Dedifferentiated amniotic fluid mesenchymal stem cell (primary cell): ENCODE measurements around the gene PRDM2.

Experiments
- DNase-seq: peaks from one replicate; pipeline ENCODE4 v3.0.0-alpha.2; 2016; ENCODE audit errors: extremely low spot score

PRDM2 gene

DNA sequence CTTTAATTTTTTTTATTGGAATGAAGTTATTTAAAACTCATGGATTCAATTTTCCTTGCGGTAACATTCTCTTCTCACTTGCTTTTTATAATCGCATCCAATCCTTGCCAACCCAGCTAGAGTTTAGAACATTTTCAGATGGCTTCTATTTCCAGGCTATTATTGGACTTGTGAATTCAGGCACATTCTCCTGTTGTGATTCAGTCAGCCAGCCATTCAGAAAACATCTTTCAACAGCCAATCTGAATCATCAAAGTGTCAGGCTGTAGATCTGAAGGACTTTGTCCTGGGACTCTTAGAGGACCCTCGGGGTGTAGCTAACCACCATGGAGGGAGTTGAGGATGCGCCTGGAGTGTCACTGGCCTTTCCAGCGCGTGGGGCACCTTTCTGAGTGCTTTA, 92.4 kb downstream of the PRDM2 start:
- no peak for DNase-seq

DNA sequence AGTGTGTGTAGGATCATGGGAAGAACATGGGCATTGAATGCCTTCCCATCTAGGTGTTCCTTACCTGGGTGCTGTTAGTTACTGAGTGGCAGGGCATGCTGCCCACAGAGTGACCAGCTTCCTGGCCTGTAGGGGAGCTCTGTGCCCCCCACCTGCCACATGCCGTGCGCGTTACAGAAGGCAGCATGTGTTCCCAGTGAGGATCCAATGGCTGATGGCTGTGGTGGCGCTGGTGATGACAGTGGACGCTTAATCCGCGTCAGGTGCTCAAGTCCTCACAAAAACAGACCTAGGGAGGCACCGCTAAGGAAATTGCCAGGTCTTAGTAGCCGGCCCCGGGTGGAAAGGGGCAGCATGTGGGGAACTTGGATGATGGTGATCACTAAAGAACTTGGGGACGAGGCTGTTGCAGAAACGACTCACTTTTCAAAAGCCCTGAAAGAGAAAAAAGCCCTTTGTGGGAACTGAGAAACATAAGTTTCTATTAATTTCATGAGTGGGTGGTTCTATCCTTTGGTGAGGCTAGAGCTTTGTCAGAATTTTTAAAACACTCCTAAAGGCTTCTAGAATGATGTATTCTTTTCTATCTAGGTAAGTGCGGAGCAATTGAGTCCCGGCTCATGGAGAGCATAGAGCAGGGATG, 93.2 kb downstream of the PRDM2 start:
- no peak for DNase-seq

DNA sequence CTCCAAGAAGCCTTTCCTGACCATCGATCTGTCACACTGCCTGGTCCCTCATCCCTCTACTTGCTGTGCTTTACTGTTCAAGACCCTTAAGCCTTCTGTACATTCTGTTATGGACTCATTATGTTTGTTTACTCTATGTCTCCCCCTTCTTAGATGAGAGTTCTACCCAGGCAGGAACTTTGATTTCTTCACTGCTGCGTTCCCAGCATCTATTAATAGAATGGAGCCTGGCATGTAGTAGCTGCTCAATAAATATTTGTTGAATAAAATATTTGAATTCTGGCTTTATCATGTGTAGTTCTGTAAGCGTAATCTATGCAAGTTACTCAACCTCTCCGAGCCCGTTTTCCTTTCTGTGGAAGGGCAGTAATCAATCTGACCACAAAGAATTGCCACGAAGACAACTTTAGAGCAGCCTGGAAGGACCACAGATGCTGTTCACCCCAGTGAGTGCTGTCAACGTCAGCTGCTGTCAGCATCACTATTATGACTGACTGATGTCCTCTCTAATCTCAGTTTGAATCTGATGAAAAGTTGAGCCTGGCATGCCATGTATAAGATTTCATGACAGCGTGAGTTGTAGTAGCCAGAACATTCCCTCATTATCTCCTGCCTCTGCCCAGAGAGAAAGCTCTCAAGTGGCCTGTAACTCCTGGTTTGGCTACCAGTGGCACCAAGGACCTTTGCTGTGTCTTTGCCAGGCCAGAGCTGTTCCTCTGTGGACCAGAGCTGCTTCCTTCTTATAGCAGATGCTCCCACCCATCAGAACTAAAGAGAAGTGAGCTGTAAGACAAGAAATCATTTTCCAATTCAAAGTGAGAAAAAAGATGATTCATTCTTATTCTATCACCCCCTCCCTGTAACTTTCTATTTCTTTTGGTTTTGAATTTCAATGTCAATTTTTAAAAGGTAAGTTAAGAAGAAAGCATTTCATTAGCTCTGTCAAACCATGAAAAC, 94.5 kb downstream of the PRDM2 start:
- no peak for DNase-seq

DNA sequence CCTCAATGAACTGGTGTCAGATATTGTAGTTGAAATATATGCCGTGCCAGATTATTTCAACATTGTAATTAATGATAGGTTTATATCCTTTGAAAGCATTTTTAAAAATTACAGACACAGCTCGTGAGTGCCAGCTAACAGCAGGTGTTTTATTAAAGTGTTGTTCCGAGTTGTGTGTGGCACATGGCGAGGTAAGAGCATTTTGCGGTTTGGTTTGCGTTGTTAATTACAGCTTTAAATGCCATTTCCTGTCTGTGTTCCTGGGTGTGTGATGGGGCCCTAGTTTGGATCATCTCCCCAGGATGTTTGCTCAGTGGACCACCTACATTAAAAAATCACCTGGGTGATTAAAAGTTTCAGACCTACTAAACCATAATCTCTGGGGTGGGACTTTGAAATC, 97.4 kb downstream of the PRDM2 start:
- no peak for DNase-seq

DNA sequence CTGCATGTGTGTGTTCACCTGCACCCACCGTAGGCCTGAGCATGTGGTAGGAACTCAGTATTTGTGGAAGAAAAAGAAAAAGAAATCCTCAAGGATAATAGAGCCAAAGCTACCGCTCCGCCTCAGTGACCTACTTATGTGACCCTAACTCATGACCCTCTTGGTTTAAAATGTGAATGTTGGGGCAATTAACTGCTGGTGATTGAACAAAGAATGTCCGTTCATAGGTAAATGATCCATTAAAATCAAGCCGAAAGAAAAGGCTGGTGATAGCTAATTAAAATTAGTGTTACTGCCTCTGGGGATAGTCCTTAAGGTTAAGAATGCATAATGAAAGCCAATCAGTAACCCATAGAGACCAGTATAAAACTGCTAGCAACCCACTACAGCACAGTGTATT, 98.1 kb downstream of the PRDM2 start:
- no peak for DNase-seq

DNA sequence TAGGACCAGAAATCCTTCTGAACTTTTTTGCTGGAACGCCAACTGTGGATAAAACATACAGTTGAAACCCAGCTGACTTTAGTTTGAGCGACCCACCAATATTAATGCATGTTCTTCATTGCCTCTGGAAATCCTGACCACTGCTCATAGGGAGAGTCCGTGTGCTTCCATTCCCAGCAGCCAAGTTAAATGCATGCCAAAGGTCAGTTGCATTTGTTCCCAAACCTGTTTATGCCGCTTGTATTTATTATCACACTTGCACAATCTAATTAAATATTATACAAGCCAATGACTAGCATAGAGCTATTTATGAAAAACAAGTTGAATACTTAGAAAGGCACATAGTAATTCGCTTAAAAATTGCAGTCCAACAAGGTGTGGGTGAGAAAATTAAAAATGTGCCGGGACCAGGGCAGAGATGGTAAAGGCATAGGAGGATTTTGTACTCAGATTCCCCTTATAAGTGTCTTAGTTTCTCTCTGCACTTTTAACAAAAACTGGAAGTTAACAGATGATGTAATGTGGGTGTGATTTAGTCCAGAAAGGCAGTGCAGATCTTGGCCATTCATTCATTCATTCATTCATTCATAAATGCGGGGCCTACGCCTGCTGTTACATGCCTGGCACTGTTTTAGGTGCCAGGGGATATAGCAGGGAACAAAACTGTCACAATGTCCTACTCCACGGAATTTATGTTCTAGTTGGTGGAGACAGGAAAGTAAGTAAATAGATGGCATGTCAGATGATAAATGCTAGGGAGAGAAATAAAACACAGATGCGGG, 99.7 kb downstream of the PRDM2 start:
- no peak for DNase-seq

DNA sequence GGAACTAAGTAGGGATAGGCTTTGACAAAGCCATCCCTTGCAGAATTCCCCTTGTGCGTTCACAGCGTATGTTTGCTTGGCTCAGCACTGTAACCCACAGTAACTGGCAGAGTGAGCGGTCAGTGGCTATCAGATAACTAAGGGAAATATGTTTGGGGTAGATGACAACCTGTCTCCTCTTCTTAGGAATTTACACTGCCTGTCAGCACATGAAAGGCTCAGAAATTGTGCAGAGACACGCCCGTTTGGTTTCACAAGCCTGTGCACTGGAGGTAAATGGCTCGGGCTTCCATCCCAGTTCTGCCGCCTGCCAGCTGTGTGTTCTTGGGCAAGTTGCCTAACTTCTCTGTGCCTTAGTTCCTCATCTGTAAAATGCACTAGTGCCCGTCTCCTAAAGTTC, 101.2 kb downstream of the PRDM2 start:
- DNase-seq, result no peak

DNA sequence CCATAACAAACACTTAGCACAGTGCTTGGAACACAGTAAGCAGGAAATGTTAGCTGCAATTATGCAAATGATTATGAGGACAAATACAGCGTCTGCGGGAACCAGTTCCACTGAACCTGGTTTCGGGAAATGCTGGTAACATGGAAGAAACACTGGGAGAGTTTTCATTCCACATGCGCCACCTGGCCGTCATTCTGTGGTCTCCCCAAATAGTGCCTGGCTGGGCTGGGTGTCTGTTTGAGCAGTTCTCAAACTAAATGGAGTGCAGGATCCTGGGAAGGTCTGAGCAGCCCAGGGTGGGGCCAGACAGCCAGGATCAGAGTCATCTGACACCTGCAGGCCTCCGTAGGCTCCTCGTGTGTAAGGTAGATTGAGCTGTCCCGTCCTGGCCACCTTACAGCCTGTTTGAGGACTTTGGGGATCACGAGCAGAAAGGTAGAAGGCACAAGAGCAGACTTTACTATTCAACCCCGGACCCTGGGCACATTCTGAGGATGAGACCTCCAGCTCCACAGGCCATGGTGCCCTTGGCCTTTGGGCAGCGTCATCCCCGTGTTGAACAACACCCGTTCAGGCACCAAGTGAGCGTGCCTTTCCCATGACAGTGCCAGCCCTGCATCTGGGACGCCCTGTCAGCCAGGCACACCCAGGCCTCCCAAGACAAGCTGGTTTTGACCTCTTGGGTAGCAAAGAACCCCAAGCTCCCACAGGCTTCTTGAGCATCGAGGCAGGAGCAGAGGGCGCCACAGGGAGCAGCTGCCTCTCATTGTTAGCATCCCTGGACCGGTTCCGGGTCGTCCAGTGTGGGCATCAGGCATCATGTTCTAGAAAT, 101.9 kb downstream of the PRDM2 start:
- DNase-seq, result no peak

DNA sequence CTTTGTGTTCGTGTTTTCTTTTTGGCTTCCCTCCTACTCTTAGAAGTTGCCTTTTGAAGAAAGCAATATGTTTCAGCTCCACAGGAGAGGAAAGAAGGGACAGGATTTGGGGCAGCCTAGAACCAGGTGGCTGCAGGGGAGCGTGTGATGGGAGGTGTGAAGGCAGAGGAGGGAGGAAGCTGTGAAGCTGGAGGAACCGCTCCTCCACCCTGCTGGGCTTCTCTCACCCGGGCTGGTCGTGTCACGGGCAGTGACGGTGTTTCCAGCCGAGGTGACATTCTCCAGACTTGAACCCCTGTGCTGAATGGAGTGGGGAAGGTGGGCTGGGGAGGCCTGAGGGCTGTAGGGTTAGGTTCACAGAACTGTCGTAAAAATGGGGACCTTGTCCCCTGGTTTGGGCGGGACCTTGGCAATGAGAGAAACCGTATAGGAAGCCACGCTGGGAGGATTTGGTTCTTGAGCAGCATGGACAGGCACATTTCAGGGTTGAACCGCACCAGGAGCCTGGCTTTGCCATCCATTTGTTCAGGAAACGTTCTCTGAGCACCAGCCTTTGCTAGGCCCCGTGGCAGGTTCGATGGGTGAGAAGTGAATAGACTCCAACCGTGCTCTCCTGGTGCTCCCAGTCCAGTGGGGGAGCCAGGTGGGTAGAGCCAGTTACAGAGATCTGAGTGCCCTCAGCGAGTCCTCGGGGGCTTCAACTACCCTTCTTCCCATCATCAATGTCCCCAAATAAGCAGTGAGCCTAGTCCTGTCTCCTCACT, 103.0 kb downstream of the PRDM2 start:
- DNase-seq, result no peak

DNA sequence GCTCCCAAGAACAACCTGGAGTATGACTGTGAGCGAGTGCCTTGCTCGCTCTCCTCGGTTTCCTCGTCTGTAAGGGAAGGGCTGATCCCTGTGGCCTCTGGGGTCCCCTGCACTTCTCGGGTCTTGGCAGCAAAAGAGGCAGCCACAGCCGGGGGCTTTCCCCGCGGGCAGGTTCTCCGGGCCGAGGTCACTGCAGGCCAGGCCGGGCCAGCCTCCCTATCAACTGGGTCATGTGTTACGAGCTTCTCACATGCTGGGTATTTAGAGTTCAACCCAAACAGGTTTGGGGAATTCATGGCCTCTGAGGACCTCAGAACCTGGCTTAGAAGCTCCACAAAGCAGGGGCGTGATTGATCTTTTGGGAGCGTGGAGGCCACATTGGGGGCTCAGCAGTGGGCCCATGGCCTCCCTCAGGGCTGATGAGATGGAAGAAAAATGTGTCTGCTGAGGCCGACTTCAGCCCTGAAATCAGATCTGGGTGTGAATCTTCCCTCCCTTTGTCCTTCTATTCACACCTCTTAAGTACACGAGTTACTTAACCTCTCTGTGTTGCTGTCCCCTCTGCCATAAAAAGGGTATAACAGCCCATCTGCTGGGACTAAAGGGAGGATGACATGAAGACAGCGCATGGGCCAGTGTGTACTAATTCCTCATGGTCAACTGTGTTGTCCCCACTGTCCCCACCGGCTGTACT, 103.7 kb downstream of the PRDM2 start:
- no peak for DNase-seq

DNA sequence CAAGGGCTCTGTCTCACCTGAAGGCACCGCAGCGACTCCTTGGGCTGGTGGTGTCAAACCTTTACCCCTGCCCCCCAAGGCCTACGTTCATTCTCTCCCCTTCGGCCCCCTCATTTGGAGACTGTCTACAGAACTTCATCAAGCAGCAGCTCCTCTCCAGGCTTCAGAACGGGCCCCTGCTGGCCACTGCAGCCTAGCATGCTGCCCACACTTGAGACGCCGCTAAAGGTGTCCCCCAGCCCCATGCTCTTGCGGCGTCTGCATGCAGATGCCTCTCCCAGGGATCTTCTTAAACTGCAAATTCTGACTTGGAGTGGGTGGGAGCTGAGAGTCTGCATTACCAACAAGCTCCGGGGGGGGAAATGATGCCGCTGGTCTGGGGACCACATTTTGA, 104.2 kb downstream of the PRDM2 start:
- DNase-seq, result no peak

DNA sequence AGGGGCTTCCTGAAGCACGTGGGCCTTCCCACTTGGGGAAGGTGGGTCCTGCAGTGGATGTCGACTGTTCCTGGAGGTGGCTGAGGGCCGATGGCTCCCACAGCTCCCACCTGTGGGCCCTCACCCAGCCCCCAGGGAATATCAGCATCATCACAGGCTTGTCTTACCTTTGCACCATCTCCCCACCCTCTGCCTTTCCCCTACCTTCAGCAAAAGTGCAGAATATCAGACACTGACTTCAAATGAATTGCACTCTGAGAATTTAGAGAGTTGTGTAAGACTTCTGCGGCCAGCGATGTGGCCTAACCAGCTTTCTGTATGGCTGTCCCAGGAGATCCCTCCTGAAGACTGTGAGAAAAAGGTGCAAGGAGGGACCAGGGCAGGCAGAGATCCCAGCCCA, 105.4 kb downstream of the PRDM2 start:
- DNase-seq, result no peak

DNA sequence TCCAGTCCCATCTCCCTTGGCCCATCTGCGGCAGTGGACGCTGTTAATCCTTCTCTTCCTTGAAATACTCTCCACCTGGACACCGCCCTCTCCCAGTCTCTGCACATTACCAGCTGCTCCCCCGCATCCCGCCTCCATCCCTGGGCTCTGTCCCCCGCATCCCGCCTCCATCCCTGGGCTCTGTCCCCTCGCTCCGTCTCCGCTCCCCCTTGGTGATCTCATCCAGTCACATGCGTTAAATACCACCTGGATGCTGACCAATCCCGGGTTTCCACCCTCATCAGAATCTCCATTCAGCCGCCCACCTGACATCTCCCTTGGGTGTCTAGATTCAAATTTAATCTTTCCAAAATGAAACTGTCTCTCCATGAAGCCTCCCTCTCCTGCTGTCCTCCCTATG, 106.1 kb downstream of the PRDM2 start:
- DNase-seq, result no peak

DNA sequence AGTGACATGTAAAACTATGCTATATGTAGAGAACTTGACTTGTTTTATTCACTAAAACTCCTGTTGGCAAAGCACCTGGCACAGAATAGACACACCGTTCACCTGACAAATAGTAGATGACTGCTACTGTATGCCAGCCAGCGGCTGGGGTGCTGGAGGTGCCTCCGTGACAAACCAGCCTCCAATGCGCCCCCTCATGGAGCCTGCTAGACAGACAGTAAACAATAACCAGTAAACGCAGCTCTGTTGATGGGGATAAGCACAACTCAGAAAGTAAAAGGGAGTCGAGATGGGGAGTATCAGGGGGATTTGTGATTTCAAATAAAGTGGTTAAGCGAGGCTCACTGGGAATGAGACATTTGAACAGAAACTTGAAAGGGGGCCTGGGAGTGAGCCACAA, 107.2 kb downstream of the PRDM2 start:
- DNase-seq, result no peak

DNA sequence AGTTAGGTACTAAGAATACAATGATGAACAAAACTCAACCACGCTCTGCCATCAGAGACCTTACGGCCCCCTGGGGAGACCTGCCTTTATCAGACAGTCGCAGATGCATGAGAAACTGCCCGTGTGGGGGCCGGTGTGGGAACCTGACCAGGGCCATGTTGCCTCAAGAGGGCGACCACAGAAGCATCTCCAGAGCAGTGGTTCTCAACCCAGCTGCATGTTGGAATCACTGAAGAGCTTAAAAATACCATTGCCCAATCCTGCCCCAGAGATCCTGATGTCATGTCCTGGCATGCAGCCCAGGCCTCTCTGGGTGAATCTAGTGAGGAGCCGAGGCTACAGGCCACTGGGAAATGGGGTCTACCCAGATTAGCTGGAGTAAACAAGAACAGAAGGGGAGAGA, 108.7 kb downstream of the PRDM2 start:
- no peak for DNase-seq

DNA sequence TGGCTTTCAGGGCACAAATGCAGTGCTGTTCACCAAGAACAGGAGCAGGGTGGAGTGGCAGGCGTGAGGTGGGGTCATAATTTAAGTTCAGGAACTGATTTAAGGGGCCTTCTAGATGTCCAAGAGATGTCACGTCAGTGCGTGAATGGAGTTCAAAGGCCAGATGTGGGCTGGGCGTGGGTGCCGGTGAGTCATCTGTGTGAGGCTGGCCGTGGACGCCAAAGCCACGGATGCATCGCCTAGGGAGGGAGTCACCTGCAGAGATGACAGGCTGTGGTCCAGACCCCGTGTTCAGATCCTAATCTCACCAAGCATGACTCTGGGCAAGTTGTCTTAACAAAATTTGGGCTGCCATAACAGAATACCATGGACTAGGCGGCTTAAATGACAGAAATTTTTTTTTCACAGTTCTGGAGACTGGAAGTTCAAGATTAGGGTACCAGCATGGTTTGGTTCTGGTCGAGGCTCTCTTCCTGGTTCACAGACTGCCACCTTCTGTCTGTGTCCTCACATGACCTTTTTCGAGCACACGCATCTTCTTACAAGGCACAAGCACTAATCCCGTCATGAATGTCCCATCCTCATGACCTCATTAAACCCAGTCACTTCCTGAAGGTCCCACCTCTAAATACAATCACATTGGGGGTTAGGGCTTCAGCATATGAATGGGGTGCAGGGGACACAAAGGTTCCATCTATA, 109.6 kb downstream of the PRDM2 start:
- DNase-seq, result no peak

DNA sequence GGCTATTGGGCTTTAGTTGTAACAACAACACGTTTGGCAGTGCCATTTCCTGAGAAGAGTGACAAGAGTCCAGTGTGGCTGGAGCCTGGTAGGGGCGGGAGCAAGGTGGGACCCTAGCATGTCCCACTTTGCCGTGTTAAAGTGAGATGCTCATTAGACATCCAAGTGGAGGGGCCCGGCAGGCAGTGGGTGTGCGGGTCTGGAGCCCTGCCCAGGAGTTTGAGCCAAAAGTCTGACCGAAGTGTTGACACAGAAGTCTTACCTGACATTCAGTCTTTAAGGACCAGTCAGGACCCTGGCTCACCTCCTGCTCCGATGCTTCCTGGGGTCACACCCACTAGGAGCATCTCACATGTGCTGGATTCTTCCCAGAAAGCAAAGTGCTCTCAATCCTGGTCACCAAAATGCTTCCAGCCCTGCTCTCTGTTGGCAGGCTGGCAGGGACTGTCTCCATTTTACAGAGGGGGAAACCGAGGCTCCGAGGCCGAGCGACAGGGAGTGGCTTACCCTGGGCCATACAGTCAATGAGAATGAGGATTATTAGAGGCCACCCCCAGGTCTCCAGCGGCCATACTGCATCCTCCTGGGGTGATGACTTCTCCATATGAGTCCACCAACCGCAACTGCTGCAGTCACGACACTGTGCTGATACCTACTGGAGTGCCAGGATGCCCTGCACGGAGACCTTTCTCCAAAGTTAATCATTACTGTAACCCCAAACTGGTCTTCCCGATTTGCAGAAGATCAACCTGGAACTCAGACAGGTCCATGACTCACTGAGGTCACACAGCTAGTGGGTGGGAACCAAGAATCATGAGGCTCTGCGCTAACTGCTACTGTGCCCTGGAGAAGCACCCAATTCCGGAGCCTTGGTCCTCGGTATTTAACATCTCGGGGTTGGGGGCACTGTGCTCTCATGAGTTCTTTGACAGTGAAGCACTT, 112.7 kb downstream of the PRDM2 start:
- no peak for DNase-seq

DNA sequence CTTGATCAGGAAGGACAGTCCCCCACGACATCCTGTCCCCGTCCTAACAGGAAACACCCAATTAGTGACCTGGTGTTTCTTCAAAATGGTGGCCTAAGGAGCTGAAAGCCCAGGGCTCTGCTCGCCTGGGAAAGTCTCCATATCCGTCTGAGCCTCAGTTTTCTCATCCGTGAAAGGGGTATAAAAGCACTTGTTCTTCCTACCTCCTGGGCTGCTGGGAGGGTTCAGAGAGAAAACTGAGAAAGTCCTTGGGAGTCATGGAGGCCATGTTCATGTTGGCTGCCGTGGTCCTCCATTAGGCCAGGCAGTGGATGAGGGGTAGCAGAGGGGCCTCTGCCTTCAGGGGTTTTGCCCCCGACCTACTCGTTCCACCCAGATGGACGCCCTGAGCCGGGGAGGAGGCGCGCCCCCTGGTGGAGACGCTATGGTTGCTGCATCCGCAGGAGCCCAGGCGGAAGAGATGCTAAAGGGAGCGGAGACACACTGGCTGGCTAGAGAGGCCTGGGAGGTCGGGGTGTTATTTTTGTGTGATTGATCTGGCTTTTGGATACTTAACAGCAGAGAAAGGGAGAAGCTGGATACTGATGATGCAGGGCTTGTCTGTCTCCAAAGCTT, 113.5 kb downstream of the PRDM2 start:
- DNase-seq, result no peak
